ENCODE measurements around the gene OGT. TPM values are rescaled to one million over a fixed set of nuclear protein-coding genes. Genes with fewer than 3 reads are reported as not detected.

OGT gene
- total RNA-seq, 1 experiment from 2014 or later, result 143 TPM

- no peaks in the 10 kb centered on the region; a peak in 1 of 4 replicates for H3K36me3 ChIP-seq (ENCODE audit: control insufficient read depth in 1 of 2, insufficient read depth in 2 of 2, low read length in 2 of 2)
- no peaks in the 10 kb centered on the region for H4K20me1 ChIP-seq (ENCODE audit: insufficient read depth)
- ATAC-seq, result no peak
- ChIA-PET POLR2A (no interaction called here), RAD21 (ENCODE audit: low non-redundant PET in 1 of 2, low total read pairs in 2 of 2, uncharacterized antibody in 2 of 2, unreplicated experiment in 2 of 2) (no interaction called here), CTCF (no interaction called here)
- BruUV-seq (replicated peaks), result no TSS peak
- no peak overlapping the region for H3K27ac ChIP-seq (ENCODE audit: low read depth, low read length)
- DNase-seq (ENCODE audit: low read depth, low spot score), result no peak
- no peak overlapping the region for H3K4me2 ChIP-seq (ENCODE audit: low read length)
- H3K9me3 ChIP-seq (ENCODE audit: control insufficient read depth in 1 of 2, insufficient read depth in 1 of 2, low read depth in 1 of 2, low read length in 2 of 2), result no peaks in the 10 kb centered on the region
- H3K79me2 ChIP-seq (ENCODE audit: insufficient read depth, low read length), result no peaks in the 10 kb centered on the region
- no peaks in the 10 kb centered on the region for H3K27me3 ChIP-seq (ENCODE audit: insufficient read depth, low read length)
- intact Hi-C loops (cut with micrococcal nuclease), result no loop called here
- H3K9ac ChIP-seq (ENCODE audit: low read length), result no peak overlapping the region
- H2AFZ ChIP-seq (ENCODE audit: low read depth, low read length, poor library complexity, severe bottlenecking), result no peak overlapping the region
- no peaks in the 10 kb centered on the region for H3K9me2 ChIP-seq (ENCODE audit: insufficient read depth)
- TF ChIP-seq POLR2AphosphoS5 (IDR thresholded peaks at IDR 0.05; ENCODE audit: low read depth, low read length) (no peak), MAX (IDR thresholded peaks at IDR 0.05) (no peak), ZBTB33 (IDR thresholded peaks at IDR 0.05; ENCODE audit: extremely low read depth, insufficient replicate concordance, low read length) (no peak), SP1 (IDR thresholded peaks at IDR 0.05; ENCODE audit: low read depth) (no peak), YY1 (IDR thresholded peaks at IDR 0.05; ENCODE audit: extremely low read depth, insufficient replicate concordance, low read depth, low read length) (no peak), RAD21 (IDR thresholded peaks at IDR 0.05; ENCODE audit: low read depth) (no peak), ZNF274 (IDR thresholded peaks at IDR 0.05; ENCODE audit: low read depth, low read length) (no peak), POLR2A (IDR thresholded peaks at IDR 0.05; ENCODE audit: borderline replicate concordance, extremely low read depth, insufficient read depth, insufficient read length) (no peak), EGR1 (IDR thresholded peaks at IDR 0.05; ENCODE audit: low read depth) (no peak), ZFX (IDR thresholded peaks at IDR 0.05) (no peak), TCF7L2 (IDR thresholded peaks at IDR 0.05; ENCODE audit: borderline replicate concordance, extremely low read depth, insufficient read depth, insufficient read length) (no peak), EZH2 (IDR thresholded peaks at IDR 0.05) (no peak), FOSL1 (IDR thresholded peaks at IDR 0.05; ENCODE audit: low read depth) (no peak), ELF1 (IDR thresholded peaks at IDR 0.05; ENCODE audit: borderline replicate concordance, low read depth) (no peak), REST (IDR thresholded peaks at IDR 0.05; ENCODE audit: low read depth) (no peak)
- no peak overlapping the region for H3K4me3 ChIP-seq (replicated peaks in 1 of 2; ENCODE audit: low read depth in 1 of 2, low read length in 2 of 2)
- no peaks in the 10 kb centered on the region for H3K4me1 ChIP-seq (ENCODE audit: control insufficient read depth in 1 of 2, insufficient read depth in 2 of 2, low read length in 2 of 2)
These were observed 73.8 kb downstream of the OGT start for GRCh38 chrX:71606536-71607216.

All from HCT116 (cell line).